Mucosa of stomach (tissue), 1 donor: ENCODE results near the gene ETNK2.

Source experiments
- H3K27me3 ChIP-seq: one replicate; pipeline ENCODE4 v1.7.0; 2013; ENCODE audit warnings: mild to moderate bottlenecking, low read length; ENCODE audit not compliant: control insufficient read depth, insufficient read depth
- H3K36me3 ChIP-seq: one replicate; pipeline ENCODE4 v1.7.0; 2013; ENCODE audit warnings: low read length; ENCODE audit not compliant: control insufficient read depth, insufficient read depth
- H3K4me1 ChIP-seq: one replicate; pipeline ENCODE4 v1.7.0; 2013; ENCODE audit warnings: mild to moderate bottlenecking, low read length; ENCODE audit not compliant: control insufficient read depth, insufficient read depth
- H3K4me3 ChIP-seq: one replicate; pipeline ENCODE4 v1.7.0; 2013; ENCODE audit warnings: low read length
- H3K9ac ChIP-seq: one replicate; pipeline ENCODE4 v1.7.0; 2013; ENCODE audit warnings: mild to moderate bottlenecking, low read length, moderate library complexity
- H3K9me3 ChIP-seq: one replicate; pipeline ENCODE4 v1.7.0; 2013; ENCODE audit warnings: mild to moderate bottlenecking, low read length, moderate library complexity; ENCODE audit not compliant: control insufficient read depth
- donor health status: Pancreatic carcinoma.

The ETNK2 gene

GRCh38 chr1:204191456-204191855 lies 39.6 kb upstream of the ETNK2 start:
- Histone ChIP-seq H3K4me1 (peaks cover 39% of the 10 kb centered on the region), H3K9ac (no peak overlapping the region), H3K4me3 (no peak overlapping the region), H3K9me3 (no peaks in the 10 kb centered on the region), H3K27me3 (peaks cover 23% of the 10 kb centered on the region), H3K36me3 (no peaks in the 10 kb centered on the region)

GRCh38 chr1:204190212-204191211 lies 38.7 kb upstream of the ETNK2 start:
- Histone ChIP-seq H3K36me3 (no peaks in the 10 kb centered on the region), H3K4me1 (peaks cover 39% of the 10 kb centered on the region), H3K4me3 (no peak overlapping the region), H3K9ac (no peak overlapping the region), H3K27me3 (peaks cover 23% of the 10 kb centered on the region), H3K9me3 (no peaks in the 10 kb centered on the region)

GRCh38 chr1:204188959-204189639 lies 37.3 kb upstream of the ETNK2 start:
- Histone ChIP-seq H3K9ac (no peak overlapping the region), H3K36me3 (no peaks in the 10 kb centered on the region), H3K9me3 (no peaks in the 10 kb centered on the region), H3K4me1 (peaks cover 33% of the 10 kb centered on the region), H3K27me3 (peaks cover 23% of the 10 kb centered on the region), H3K4me3 (no peak overlapping the region)

- Histone ChIP-seq H3K9me3 (no peaks in the 10 kb centered on the region), H3K4me3 (no peak overlapping the region), H3K36me3 (no peaks in the 10 kb centered on the region), H3K4me1 (peaks cover 9% of the 10 kb centered on the region), H3K9ac (no peak overlapping the region), H3K27me3 (peaks cover 23% of the 10 kb centered on the region)
Measured at GRCh38 chr1:204186597-204186996, 34.8 kb upstream of the ETNK2 start.

GRCh38 chr1:204181116-204181515 lies 29.3 kb upstream of the ETNK2 start:
- Histone ChIP-seq H3K4me3 (no peak overlapping the region), H3K36me3 (no peaks in the 10 kb centered on the region), H3K9ac (no peak overlapping the region), H3K9me3 (no peaks in the 10 kb centered on the region), H3K4me1 (peaks cover 6% of the 10 kb centered on the region), H3K27me3 (no peaks in the 10 kb centered on the region)

GRCh38 chr1:204180133-204180532 lies 28.3 kb upstream of the ETNK2 start:
- Histone ChIP-seq H3K27me3 (no peaks in the 10 kb centered on the region), H3K4me3 (no peak overlapping the region), H3K36me3 (no peaks in the 10 kb centered on the region), H3K9me3 (no peaks in the 10 kb centered on the region), H3K4me1 (peaks cover 6% of the 10 kb centered on the region), H3K9ac (no peak overlapping the region)

GRCh38 chr1:204178487-204179281 lies 26.8 kb upstream of the ETNK2 start:
- Histone ChIP-seq H3K9ac (no peak overlapping the region), H3K9me3 (no peaks in the 10 kb centered on the region), H3K4me3 (no peak overlapping the region), H3K4me1 (peaks cover 6% of the 10 kb centered on the region), H3K36me3 (no peaks in the 10 kb centered on the region), H3K27me3 (no peaks in the 10 kb centered on the region)

- no peaks in the 10 kb centered on the region for H3K27me3 ChIP-seq
- H3K36me3 ChIP-seq, result no peaks in the 10 kb centered on the region
Measured at GRCh38 chr1:204177133-204177532, 25.3 kb upstream of the ETNK2 start.

GRCh38 chr1:204176049-204176448 lies 24.2 kb upstream of the ETNK2 start:
- no peaks in the 10 kb centered on the region for H3K36me3 ChIP-seq
- no peaks in the 10 kb centered on the region for H3K9me3 ChIP-seq
- no peak overlapping the region for H3K4me3 ChIP-seq
- no peaks in the 10 kb centered on the region for H3K27me3 ChIP-seq
- no peak overlapping the region for H3K9ac ChIP-seq
- peaks cover 6% of the 10 kb centered on the region for H3K4me1 ChIP-seq

More at GRCh38 chr1:204177133-204177532, 25.3 kb upstream of the ETNK2 start:
- no peaks in the 10 kb centered on the region for H3K9me3 ChIP-seq
- no peak overlapping the region for H3K4me3 ChIP-seq
- no peak overlapping the region for H3K9ac ChIP-seq
- H3K4me1 ChIP-seq, result peaks cover 6% of the 10 kb centered on the region

- Histone ChIP-seq H3K4me1 (peaks cover 6% of the 10 kb centered on the region), H3K4me3 (no peak overlapping the region), H3K36me3 (no peaks in the 10 kb centered on the region), H3K9me3 (peaks cover 5% of the 10 kb centered on the region), H3K9ac (no peak overlapping the region), H3K27me3 (no peaks in the 10 kb centered on the region)
Measured at GRCh38 chr1:204174958-204175357, 23.1 kb upstream of the ETNK2 start.

GRCh38 chr1:204172404-204173029 lies 20.7 kb upstream of the ETNK2 start:
- H3K4me3 ChIP-seq, result no peak overlapping the region
- peaks cover 5% of the 10 kb centered on the region for H3K9me3 ChIP-seq
- H3K27me3 ChIP-seq, result no peaks in the 10 kb centered on the region
- H3K36me3 ChIP-seq, result no peaks in the 10 kb centered on the region
- peaks cover 5% of the 10 kb centered on the region for H3K4me1 ChIP-seq
- H3K9ac ChIP-seq, result no peak overlapping the region
